Pulmonary artery endothelial cell (primary cell): ENCODE data around the gene GPR45. TPM values are rescaled to one million over a fixed set of nuclear protein-coding genes. Genes with fewer than 3 reads are reported as not detected.
"Not testable (repeated sequence)": the region's sequence is repeated elsewhere in the genome, so short reads cannot be mapped to it uniquely, and the experiment has no call there.

Source experiments
- DNase-seq: peaks from one replicate; pipeline ENCODE4 v3.0.0-alpha.2; 2011; ENCODE audit warnings: low read depth, low spot score
- total RNA-seq: library from RNA; depleted of rRNA; stranded (reverse); fragments of >200 nt; gene quantifications from 2 replicates; pipeline ENCODE4 v1.2.3, GENCODE V29; 2014

Gene GPR45, protein sequence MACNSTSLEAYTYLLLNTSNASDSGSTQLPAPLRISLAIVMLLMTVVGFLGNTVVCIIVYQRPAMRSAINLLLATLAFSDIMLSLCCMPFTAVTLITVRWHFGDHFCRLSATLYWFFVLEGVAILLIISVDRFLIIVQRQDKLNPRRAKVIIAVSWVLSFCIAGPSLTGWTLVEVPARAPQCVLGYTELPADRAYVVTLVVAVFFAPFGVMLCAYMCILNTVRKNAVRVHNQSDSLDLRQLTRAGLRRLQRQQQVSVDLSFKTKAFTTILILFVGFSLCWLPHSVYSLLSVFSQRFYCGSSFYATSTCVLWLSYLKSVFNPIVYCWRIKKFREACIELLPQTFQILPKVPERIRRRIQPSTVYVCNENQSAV
- not detected in 2 replicates for total RNA-seq

DNA sequence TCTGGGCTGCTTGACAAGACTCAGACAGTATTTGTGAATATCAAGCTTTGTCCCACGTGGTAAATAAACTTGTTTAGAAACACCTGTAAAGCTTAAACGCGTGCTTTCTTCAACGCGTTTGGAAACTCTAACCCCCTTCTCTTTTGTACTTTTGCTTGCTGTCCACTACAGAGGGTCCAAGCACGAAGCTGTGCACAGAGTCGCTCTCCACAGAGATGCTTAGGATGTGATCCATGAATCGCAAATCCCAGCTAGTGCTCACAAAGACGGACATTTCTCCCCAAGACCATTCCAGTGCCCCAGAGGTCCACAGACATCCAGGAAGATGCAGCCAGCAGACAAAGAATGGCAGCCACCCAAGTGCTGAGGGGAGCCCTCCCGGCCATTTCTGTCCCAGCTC is at the start of gene GPR45:
Gene GPR45 (plus strand): TSS at position 301 of the 400 bp plus-strand sequence. CDS start 116 bp downstream, outside the sequence.
- no peak for DNase-seq

DNA sequence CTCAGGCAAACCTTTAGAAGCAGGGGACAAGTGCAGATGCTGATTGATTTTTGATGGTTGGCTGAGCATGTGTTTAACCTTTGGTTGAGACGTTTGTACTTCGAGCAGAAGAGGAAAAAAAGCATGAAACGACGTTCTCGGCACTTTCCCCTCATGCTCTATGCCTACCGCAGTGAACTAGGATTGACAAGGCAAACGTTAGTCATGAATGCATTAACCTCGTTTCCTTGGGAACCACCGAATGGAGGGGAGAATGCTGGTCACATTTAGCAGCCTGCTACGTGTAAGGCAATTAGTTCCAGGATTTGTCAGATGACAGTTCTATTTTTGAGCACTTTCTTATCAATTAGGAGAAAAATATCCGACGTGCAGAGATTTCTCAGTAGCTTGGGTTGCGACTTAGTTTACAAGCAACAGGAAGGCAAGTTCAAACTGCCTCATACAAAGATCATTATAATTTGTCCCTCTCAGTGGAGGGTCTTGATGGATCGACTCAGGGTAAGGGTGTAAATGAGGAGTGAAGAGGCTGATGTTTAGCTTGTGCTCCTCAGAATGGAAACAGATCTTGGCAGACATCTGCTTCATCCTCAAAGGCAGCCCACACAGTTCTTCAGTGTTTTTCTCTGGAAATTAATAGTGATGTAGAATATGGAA is 47.4 kb upstream of the GPR45 start:
- no peak for DNase-seq

DNA sequence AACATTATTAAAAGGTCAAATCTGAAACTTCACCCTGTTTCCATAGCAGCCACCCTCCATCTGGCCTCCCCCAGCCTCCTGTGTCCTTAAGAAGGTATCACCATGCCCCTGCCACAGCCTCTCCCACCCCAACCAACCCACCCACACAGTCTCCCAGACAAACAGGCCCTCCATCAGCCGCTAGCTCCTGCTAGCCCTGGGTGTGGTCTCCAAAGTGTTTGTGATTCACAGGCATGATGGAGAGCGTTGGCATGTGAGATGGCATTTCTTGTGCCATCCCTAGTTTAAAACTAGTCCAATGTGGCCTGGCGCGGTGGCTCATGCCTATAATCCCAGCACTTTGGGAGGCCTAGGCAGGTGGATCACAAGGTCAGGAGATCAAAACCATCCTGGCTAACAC is 44.9 kb upstream of the GPR45 start:
- no peak for DNase-seq

DNA sequence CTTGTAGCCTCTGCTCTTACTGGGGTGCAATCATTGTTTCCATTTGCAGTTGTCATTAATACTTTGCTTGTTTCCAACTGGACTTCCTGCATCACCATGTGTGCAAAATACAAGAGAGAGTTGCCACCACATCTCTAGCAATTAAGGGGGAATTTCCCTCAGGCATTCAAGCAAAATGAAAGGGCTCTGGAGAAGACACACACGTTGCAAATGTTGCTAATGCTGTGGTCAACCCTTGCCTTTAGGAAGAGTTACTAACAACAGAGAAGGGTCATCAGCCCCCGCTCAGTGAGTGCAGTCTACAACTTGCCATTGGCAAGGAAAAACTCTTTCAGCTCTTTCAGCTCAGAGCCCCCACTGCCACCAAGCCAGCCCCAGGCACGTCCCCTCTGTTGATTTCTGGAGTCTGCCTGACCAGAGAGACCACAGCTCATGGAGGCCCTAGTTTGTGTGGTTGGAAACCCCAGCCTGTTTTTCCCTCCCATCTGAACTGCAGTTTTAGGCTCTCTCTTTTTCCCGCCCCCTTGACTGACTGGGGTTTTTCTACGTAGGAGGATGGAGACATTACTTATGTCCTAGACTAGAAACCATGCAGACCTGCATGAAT is 25.9 kb upstream of the GPR45 start:
- DNase-seq: no peak

DNA sequence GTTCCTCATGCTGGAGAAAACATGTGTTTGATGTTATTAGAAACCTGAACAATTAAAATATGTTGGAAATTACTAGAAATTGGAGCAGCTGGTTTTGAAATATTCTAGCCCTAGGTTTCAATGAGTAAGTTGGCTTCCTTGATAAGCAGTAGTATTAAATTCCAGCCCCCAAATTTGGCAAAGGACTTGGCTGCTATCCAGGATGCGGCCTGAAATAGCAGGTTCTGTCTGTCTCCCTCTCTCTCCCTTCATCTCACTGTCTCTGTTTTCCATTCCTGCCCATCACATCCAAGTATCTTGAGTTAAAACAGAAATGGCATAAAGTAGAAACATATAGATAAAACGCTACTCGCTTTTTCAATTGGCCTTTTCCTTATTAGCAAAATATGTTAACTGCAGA is 20.9 kb upstream of the GPR45 start:
- DNase-seq: no peak

DNA sequence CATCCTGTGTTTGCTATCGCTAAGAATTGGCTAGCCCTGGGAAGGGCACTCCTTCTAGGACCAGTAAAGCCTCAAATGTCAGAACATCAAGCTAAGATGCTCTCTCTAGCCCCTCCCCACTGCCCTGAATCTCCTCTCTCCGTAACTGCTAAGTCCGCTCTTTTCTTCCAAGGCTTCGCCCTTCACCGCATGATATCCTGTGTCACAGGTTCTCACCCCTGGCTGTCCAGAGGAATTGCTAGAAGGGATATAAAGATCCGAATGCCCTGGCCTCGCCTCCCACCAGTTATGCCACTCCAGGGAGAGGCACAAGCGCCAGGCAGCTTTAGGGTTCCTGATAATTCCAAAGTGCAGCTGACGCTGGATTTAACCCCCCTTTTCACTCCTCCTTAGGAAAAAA is 17.1 kb upstream of the GPR45 start:
- DNase-seq: no peak

DNA sequence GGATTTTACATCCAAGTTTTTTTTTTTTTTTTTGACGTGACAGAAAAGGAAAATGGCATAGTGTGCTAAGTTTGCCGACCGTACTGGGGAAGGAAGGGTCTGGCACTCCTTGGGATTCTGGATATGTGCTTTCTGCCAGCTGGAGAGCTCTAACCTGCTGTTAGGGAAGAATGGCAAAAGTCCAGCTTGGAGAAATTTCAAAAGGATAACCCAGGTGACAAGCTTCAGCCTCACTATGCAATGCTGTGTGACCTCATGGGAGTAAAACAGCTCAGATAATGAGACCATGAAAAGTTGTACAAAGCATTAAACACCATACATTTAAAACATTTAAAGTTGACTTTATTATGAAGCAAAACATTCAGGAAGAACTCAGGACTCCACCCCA is 10.3 kb upstream of the GPR45 start:
- no peak for DNase-seq

DNA sequence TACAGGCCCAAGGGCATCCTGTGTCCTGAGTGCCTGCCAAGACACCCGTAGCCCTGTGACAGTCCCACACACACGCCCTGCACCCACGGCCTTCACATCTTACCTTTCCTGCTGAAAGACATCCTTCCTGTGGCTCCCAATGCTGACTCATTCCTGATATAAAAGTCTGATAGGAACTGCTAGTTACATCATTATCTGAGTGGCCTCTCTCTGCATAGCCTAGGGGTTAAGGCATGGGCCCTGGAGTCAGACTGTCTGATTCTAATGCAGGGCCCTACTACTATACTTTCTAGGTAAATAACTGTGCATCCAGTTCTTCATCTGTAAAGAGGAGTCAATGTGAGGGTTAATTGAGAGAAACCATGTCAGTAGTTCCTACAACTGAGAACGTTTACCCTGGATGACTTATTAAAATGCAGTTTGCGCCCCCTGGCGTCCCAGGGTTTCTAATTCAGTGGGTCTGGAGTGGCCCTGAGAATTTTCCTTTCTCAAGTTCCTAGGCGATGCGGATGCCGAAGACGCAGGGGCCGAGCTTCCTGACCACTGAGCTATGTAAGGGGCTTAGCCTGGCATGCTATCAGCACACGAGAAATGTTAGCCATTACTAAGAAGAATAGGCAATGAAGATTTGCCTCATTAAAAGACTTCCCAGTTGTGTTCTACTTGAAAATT is 6.0 kb upstream of the GPR45 start:
- peak; percentile 33 for DNase-seq

DNA sequence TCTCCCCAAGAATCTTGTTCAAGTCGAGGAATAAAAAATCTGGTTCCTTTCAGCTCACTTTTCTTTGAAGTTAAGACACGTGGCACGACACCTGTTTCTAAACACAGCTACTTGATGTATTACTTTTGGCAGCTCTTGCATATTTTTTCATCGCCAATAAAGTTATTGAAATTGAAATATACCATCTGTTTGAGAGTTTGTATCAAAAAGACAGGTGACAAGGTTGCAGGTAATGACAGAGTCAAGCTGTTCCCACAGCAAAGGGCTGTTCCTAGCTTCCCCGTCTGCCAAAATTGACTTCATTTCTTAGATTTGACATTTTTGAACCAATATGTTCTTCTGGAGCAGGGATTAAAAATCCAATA is 5.5 kb upstream of the GPR45 start:
- DNase-seq: no peak

DNA sequence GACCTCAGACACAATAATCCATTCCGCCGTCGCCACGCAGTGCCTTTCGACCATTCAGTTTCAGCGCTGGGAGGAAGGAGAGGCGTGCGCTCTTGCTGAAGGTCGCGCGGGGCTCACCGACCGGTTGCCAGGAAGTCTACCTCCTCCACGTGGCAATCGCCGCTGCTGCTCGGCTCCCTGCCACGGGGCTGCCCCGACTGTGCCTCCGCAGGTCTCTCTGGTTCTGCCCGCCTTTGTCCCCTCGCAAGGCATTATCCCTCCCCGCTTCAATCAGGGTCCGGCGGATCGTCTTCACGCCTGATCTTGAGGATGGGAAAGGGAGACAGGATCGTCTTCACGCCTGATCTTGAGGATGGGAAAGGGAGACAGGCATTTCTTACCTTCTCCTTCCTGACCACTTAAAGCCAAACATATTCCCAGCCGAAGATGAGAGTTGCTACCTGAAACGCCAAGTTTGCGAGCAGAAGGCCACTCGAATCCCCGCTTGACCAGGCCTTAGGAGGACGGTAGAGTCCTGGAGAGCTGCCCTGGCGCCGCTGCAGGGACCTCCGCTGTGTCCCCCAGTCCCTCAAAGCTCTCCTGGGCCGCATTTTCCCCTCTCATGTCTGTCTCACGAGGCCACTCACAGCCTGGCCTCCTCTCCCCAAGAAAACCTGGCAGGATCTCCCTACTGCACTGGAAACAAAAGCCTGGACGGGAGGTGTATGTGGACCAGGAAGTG is 4.3 kb upstream of the GPR45 start:
- no peak for DNase-seq

DNA sequence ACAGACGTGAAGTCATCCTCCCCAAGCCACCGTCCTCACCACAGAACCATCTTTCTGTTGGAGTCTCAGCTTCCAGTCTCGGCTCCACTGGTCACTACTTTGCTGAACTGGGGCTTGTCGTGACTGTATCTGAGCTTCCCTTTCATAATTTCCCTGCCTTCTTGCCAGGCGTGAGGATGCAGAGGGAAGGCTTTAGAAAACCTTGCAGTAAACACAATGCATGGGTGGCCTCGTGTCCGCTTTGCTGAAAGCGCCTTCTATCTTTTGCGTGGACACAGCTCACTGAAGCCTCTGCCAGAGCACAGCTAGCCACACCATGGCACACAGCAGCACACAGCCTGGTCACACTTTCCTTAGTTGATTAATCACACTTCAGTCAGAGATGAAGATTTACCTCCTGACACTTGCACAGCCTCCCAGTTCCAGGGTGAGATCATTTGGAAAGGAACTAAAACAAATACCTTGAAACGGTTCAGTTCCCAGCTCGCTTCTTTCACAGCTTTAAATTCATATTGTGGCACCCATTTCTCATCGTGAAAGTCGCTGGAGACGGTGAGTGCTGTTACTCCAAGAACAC is 2.8 kb upstream of the GPR45 start:
- DNase-seq: no peak

DNA sequence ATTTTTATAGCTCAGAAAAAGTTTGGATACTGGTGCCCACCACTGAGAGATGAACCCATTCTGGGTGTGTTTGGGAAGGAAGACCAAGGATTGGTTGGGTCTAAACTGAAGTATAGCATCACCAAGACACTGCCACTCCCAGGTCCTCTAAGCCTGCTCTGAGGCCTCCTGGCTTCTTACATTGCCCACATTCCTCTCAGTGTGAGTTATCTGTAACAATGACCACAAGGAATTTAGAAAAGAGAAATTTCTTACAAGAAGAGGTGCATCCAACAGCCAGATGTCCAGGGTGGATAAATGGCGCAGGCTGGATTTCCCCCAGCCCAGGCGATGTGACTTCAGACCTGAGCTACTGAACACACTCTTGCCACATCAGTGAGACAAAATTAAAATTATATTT is 1.6 kb upstream of the GPR45 start:
- DNase-seq: no peak

DNA sequence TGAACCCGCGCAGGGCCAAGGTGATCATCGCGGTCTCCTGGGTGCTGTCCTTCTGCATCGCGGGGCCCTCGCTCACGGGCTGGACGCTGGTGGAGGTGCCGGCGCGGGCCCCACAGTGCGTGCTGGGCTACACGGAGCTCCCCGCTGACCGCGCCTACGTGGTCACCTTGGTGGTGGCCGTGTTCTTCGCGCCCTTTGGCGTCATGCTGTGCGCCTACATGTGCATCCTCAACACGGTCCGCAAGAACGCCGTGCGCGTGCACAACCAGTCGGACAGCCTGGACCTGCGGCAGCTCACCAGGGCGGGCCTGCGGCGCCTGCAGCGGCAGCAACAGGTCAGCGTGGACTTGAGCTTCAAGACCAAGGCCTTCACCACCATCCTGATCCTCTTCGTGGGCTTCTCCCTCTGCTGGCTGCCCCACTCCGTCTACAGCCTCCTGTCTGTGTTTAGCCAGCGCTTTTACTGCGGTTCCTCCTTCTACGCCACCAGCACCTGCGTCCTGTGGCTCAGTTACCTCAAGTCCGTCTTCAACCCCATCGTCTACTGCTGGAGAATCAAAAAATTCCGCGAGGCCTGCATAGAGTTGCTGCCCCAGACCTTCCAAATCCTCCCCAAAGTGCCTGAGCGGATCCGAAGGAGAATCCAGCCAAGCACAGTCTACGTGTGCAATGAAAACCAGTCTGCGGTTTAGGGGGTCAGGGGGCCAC is 897 bp downstream of the GPR45 start:
- DNase-seq: no peak

DNA sequence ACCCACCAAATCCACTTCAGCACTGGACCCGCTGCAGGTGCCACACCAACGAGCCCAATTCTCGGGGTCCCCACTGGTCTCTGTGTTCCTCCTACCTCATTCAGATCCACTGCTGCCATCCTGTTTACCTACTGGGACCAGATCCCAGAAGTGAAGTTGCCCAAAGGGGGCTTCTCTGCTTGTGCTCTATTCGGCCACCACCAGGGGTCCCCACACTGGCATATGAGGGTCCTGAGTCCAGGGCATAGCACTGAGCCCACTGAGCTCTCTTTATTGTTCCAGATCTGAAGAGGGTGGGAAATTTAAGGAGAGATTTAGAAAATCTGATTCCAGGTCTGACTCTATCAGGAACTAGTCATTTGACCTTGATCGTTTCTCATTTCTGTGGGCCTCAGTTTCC is 2.4 kb downstream of the GPR45 start:
- DNase-seq: no peak

DNA sequence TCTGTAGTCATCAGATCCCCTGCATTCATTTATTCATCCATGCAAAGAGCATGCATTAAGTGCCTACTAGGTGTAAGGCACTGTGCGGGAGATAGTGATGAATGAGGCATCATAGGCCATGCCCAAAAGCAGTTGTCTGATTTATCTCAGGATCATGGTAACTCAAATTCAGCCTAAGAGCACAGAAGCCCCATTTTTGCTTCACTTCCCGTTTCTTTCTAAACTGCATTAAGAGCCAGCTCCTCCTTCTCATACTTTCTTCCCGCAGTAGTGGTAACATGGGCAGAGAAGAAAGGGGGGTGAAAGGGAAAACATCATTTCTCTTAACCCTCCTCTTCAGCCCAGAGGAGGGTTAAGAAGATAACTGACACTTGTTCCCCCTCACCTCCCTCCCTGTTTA is 2.9 kb downstream of the GPR45 start:
- no peak for DNase-seq

DNA sequence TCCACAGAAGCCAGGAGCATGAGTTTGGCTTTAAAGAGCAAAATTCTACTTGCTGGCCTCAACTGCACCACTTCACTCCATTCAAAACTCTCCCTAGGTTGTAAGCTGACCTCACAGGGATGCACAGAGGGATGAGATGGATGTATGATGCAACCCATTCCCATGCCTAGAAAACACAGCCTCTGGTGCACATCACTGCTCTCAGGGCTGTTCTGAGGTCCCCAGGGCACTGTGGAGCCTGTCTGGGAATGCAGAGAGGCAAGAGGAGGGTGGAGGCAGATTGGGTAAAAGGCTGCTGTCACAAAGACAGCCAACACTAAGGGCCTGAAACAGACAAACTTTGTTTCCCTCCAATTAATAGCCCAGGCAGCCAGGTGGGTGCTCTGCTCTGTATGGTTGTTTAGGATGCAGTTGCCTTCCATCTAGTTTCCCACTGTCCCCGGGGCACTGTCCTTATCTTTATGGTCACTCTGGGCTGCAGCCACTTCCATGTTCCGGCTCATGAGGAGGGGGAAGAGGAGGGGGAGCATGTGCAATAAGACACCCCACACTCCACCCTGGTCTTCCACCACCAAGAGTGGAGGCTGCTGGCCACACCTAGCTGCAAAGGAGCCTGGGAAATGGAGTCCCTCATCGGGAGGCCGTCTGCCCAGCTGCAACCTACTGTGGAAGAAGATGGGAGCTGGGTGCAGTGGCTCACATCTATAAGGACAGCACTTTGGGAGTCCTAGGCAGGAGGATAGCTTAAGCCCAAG is 7.0 kb downstream of the GPR45 start:
- no peak for DNase-seq

DNA sequence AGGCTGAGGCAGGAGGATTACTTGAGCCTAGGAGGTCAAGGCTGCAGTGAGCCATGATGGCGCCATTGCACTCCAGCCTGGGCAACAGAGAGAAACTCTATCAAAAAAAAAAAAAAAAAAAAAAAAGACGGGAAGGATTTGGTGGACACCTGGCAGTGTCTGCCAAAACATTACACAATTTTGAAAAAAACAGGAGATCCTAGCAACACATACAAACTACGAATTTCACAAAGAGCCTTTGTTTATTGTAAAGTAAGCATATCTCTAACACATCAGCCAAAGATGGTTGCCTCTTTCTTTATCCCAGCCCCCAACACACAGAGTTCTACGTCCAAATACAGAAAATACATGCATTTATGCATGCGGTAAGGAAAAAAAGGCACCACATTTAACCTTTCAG is 7.6 kb downstream of the GPR45 start:
- no peak for DNase-seq

DNA sequence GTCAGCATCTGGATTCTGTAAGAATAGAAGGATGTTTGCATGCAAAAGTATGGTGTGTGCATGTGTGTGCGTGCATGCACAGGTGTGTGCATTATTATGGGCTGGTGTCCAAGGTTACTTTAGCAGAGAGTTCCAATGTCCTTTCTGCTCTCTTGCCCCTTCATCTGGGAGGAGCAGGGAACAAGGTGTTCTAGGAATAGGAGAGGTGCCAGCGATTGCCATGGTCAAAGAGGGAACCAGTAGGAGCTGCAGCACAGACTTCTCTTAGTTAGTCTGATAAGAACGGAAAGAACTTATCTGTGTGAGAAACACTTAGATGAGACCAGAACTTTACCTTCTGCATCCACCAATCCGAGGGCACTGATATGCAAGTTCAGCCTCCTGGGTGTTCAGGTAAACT is 8.3 kb downstream of the GPR45 start:
- DNase-seq: no peak

DNA sequence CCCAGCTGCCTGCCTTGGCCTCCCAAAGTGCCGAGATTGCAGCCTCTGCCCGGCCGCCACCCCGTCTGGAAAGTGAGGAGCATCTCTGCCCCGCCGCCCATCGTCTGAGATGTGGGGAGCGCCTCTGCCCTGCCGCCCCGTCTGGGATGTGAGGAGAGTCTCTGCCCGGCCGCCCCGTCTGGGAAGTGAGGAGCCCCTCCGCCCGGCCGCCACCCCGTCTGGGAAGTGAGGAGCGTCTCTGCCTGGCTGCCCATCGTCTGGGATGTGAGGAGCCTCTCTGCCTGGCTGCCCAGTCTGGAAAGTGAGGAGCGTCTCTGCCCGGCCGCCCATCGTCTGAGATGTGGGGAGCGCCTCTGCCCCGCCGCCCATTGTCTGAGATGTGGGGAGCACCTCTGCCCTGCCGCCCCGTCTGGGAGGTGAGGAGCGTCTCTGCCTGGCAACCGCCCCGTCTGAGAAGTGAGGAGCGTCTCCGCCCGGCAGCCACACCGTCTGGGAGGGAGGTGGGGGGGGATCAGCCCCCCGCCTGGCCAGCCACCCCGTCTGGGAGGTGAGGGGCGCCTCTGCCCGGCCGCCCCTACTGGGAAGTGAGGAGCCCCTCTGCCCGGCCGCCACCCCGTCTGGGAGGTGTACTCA is 9.6 kb downstream of the GPR45 start:
- not testable (repeated sequence) for DNase-seq
